Sigmoid colon (tissue), 3 donors: ENCODE results near the gene BLOC1S2.

Experiments
- POLR2A ChIP-seq, 2 donors: fragments of 450-650 bp; IDR thresholded peaks; one replicate each; pipeline ENCODE4 v1.6.1; 2016; ENCODE audit warnings: antibody characterized with exemption in 2 of 2, mild to moderate bottlenecking in 2 of 2, moderate library complexity in 2 of 2
- TF ChIP-seq, protein P1 (sequence below), 4 experiments: fragments of 450-650 bp in 3 of 4; fragments of 200-600 bp in 1 of 4; IDR thresholded peaks; one replicate each; pipeline ENCODE4 v1.5.1; 2016 to 2019; ENCODE audit warnings: antibody characterized with exemption in 4 of 4, mild to moderate bottlenecking in 3 of 4, moderate library complexity in 2 of 4

DNA sequence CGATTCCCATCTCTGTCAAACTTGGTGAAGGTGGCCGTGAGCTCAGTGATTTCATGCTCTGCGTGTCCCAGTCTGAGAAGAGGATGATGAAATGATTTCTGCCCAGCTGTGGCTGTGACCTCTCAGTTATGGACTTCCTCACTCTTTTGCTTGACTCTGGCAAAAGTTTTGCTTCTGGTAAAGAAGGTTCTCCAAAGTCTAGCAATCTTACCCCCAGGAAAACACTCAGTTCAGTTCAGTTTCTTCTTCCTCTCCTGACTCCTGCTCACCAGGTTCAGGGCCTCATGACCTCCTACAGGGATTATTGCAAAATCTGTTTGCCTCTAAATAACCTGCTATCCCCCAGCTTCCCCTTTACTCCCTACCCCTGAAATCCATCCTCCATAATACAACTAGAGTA is 4.9 kb upstream of the BLOC1S2 start:
- TF ChIP-seq, protein P1, sequence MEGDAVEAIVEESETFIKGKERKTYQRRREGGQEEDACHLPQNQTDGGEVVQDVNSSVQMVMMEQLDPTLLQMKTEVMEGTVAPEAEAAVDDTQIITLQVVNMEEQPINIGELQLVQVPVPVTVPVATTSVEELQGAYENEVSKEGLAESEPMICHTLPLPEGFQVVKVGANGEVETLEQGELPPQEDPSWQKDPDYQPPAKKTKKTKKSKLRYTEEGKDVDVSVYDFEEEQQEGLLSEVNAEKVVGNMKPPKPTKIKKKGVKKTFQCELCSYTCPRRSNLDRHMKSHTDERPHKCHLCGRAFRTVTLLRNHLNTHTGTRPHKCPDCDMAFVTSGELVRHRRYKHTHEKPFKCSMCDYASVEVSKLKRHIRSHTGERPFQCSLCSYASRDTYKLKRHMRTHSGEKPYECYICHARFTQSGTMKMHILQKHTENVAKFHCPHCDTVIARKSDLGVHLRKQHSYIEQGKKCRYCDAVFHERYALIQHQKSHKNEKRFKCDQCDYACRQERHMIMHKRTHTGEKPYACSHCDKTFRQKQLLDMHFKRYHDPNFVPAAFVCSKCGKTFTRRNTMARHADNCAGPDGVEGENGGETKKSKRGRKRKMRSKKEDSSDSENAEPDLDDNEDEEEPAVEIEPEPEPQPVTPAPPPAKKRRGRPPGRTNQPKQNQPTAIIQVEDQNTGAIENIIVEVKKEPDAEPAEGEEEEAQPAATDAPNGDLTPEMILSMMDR (IDR thresholded peaks at IDR 0.05): no peak
- TF ChIP-seq POLR2A (IDR thresholded peaks at IDR 0.05): no peak
